ENCODE measurements around the gene DPP4.

DPP4 gene

GRCh38 chr2:162073888-162074631 is at the start of gene DPP4:
DPP4 (minus strand) TSS chr2:162074215; CDS start chr2:162073981, 234 bp downstream.
- peak; percentile 70 for DNase-seq

- DNase-seq = no peak
Observed at GRCh38 chr2:162118166-162119031, 44.4 kb upstream of the DPP4 start.

- no peak for DNase-seq
Observed at GRCh38 chr2:162116352-162116751, 42.3 kb upstream of the DPP4 start.

- no peak for DNase-seq
Observed at GRCh38 chr2:162115076-162115475, 41.1 kb upstream of the DPP4 start.

- DNase-seq = no peak
Observed at GRCh38 chr2:162114271-162114670, 40.3 kb upstream of the DPP4 start.

- no peak for DNase-seq
Observed at GRCh38 chr2:162113776-162114168, 39.8 kb upstream of the DPP4 start.

GRCh38 chr2:162113088-162113775 is 39.2 kb upstream of the DPP4 start:
- no peak for DNase-seq

- no peak for DNase-seq
Observed at GRCh38 chr2:162111958-162112850, 38.2 kb upstream of the DPP4 start.

- DNase-seq = no peak
Observed at GRCh38 chr2:162107361-162107901, 33.4 kb upstream of the DPP4 start.

GRCh38 chr2:162106746-162107145 is 32.7 kb upstream of the DPP4 start:
- DNase-seq = no peak

GRCh38 chr2:162106146-162106551 is 32.1 kb upstream of the DPP4 start:
- no peak for DNase-seq

- DNase-seq = no peak
Observed at GRCh38 chr2:162103443-162104009, 29.5 kb upstream of the DPP4 start.

- no peak for DNase-seq
Observed at GRCh38 chr2:162100579-162100978, 26.6 kb upstream of the DPP4 start.

- DNase-seq = no peak
Observed at GRCh38 chr2:162099836-162100235, 25.8 kb upstream of the DPP4 start.

- DNase-seq = no peak
Observed at GRCh38 chr2:162092658-162093556, 18.9 kb upstream of the DPP4 start.

GRCh38 chr2:162092008-162092390 is 18.0 kb upstream of the DPP4 start:
- DNase-seq = no peak

- DNase-seq = no peak
Observed at GRCh38 chr2:162091325-162092007, 17.5 kb upstream of the DPP4 start.

- DNase-seq = no peak
Observed at GRCh38 chr2:162090109-162090508, 16.1 kb upstream of the DPP4 start.

GRCh38 chr2:162086904-162087303 is 12.9 kb upstream of the DPP4 start:
- no peak for DNase-seq

Measured in activated CD4-positive, alpha-beta T cell treated with anti-CD3 and anti-CD28 coated beads, Interleukin-2, Interleukin-6, amounts not matched to agents 100 ng/mL and 50 ng/mL, durations not matched to agents 16 hours and 8 hours (primary cell).